PC-9 (cell line): ENCODE data around the gene ACAP3. TPM values are rescaled to one million over a fixed set of nuclear protein-coding genes. Genes with fewer than 3 reads are reported as not detected.

Experiments used
- BruUV-seq: library from RNA; stranded (reverse); fragments of 400-500 nt; replicated peaks from 2 replicates; lab custom pipeline; 2021; lab: Mats Ljungman, UMichigan
- CTCF ChIA-PET: fragments of 300-600 bp; sonication (Branson Sonifier 250); formaldehyde crosslinking; loops from one replicate; lab custom pipeline; 2022; ENCODE audit warnings: antibody characterized with exemption; lab: Charles Lee
- POLR2A ChIA-PET: fragments of 300-600 bp; sonication (Branson Sonifier 250); formaldehyde crosslinking; loops from one replicate; lab custom pipeline; 2022; ENCODE audit warnings: antibody characterized with exemption; ENCODE audit not compliant: unreplicated experiment; lab: Charles Lee
- DNase-seq, 2 experiments: peaks; one replicate each; pipeline versions ENCODE4 v3.0.0 to v3.0.0-alpha.2; 2015 to 2022; ENCODE audit warnings: mixed read lengths in 1 of 2
- H2AFZ ChIP-seq: fragments of 200-600 bp; sonication (generic); 2 replicates; pipeline ENCODE4 v1.8.1; 2017; ENCODE audit warnings: antibody characterized with exemption
- H3F3A ChIP-seq: fragments of 200-600 bp; sonication (generic); 2 replicates; pipeline ENCODE4 v1.8.1; 2017; ENCODE audit warnings: antibody characterized with exemption, mild to moderate bottlenecking, low read depth; ENCODE audit not compliant: insufficient read depth
- H3K27ac ChIP-seq: fragments of 200-600 bp; sonication (generic); 2 replicates; pipeline ENCODE4 v1.6.1; 2016; ENCODE audit warnings: mixed run types
- H3K27me3 ChIP-seq: fragments of 200-600 bp; sonication (generic); 2 replicates; pipeline ENCODE4 v1.6.1; 2016; ENCODE audit warnings: low read depth, mixed run types; ENCODE audit not compliant: insufficient read depth
- H3K36me3 ChIP-seq: fragments of 200-600 bp; sonication (generic); 2 replicates; pipeline ENCODE4 v1.6.1; 2016; ENCODE audit warnings: low read depth, mixed run types
- H3K4me1 ChIP-seq: fragments of 200-600 bp; sonication (generic); replicated peaks from 2 replicates; pipeline ENCODE4 v1.6.1; 2016; ENCODE audit warnings: mixed run types; ENCODE audit not compliant: insufficient read depth
- H3K4me2 ChIP-seq: fragments of 200-600 bp; sonication (generic); 2 replicates; pipeline ENCODE4 v1.6.1; 2017; ENCODE audit warnings: mixed run types
- H3K4me3 ChIP-seq: fragments of 200-600 bp; sonication (generic); 2 replicates; pipeline ENCODE4 v1.6.1; 2016; ENCODE audit warnings: mixed run types
- H3K79me2 ChIP-seq: fragments of 200-600 bp; sonication (generic); 2 replicates; pipeline ENCODE4 v1.6.1; 2017; ENCODE audit warnings: low read depth, mixed run types
- H3K9me2 ChIP-seq: fragments of 200-600 bp; sonication (generic); 2 replicates; pipeline ENCODE4 v1.8.1; 2017; ENCODE audit warnings: mild to moderate bottlenecking; ENCODE audit not compliant: insufficient read depth
- H3K9me3 ChIP-seq: fragments of 200-600 bp; sonication (generic); 2 replicates; pipeline ENCODE4 v1.8.1; 2016; ENCODE audit warnings: low read depth; ENCODE audit not compliant: insufficient read depth
- H4K20me1 ChIP-seq: fragments of 200-600 bp; sonication (generic); 2 replicates; pipeline ENCODE4 v1.8.1; 2017; ENCODE audit not compliant: insufficient read depth
- EZH2 ChIP-seq: fragments of 200-600 bp; sonication (generic); IDR thresholded peaks from 2 replicates; pipeline ENCODE4 v1.8.0; 2017; ENCODE audit warnings: antibody characterized with exemption, low read depth
- intact Hi-C: fragments of 100-400 bp; cut with micrococcal nuclease; formaldehyde crosslinking; loops from one replicate; pipeline ENCODE4 v1.10.0; 2022; ENCODE audit not compliant: unreplicated experiment
- total RNA-seq: library from RNA; stranded (reverse); gene quantifications from 2 replicates; pipeline ENCODE4 v1.2.3, GENCODE V29; 2021
- TF ChIP-seq, protein P1 (sequence below): fragments of 200-600 bp; sonication (generic); conservative IDR thresholded peaks from 2 replicates; pipeline ENCODE4 v1.6.1; 2017; ENCODE audit warnings: mixed run types, antibody characterized with exemption, mild to moderate bottlenecking, moderate library complexity

ACAP3 gene
- total RNA-seq, 1 experiment from 2014 or later = 54.8 TPM

DNA sequence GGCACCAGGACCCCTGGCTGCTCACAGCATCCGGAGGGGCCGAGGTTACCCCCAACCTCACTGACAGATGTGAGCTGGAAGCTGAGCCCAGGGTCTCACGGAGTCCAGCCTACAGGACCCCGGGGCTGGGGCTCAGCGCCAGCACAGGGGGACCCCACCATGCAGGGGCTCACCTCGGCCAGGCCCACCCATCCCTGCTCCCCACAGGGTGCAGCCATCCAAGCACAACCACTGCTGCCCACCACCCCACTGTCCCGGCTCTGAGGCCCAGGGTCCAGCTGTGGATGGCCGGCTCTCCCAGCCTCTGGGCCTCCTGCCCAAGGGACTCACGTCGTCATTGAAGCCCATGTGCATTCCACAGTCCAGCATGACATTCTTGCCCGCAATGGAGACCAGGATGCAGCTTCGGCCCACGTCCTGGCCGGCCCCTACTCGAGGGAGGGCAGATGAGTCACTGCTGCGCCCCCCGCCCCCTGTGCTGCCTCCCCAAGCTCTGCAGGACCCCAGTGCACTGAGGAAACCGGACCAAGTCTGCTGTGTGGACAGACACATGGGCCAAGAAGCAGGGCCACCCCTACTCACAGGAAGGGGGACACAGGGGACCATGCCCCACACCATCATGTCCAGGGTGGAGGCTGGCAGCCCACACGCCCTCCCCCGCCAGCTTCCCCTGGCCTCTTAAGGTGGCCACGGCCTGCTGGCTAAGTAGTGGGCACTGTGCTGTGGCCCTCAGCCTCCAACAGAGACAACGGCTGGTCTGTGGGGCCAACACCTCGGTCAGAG, 13.1 kb upstream of the ACAP3 start:
- no peaks in the 10 kb centered on the region for H3K27me3 ChIP-seq
- ChIA-PET POLR2A (no interaction called here), CTCF (no interaction called here)
- no peak overlapping the region for H2AFZ ChIP-seq
- no peak for DNase-seq
- H3F3A ChIP-seq = peaks cover 47% of the 10 kb centered on the region
- no peak overlapping the region for H3K4me2 ChIP-seq
- intact Hi-C loops = no loop called here
- no peak overlapping the region for H3K4me3 ChIP-seq
- H3K27ac ChIP-seq = no peak overlapping the region
- H3K9me3 ChIP-seq = no peaks in the 10 kb centered on the region
- TF ChIP-seq, protein P1, sequence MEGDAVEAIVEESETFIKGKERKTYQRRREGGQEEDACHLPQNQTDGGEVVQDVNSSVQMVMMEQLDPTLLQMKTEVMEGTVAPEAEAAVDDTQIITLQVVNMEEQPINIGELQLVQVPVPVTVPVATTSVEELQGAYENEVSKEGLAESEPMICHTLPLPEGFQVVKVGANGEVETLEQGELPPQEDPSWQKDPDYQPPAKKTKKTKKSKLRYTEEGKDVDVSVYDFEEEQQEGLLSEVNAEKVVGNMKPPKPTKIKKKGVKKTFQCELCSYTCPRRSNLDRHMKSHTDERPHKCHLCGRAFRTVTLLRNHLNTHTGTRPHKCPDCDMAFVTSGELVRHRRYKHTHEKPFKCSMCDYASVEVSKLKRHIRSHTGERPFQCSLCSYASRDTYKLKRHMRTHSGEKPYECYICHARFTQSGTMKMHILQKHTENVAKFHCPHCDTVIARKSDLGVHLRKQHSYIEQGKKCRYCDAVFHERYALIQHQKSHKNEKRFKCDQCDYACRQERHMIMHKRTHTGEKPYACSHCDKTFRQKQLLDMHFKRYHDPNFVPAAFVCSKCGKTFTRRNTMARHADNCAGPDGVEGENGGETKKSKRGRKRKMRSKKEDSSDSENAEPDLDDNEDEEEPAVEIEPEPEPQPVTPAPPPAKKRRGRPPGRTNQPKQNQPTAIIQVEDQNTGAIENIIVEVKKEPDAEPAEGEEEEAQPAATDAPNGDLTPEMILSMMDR = no peak
- no peak for TF ChIP-seq EZH2
- peaks cover 26% of the 10 kb centered on the region for H3K4me1 ChIP-seq
- H4K20me1 ChIP-seq = peaks cover 59% of the 10 kb centered on the region
- H3K79me2 ChIP-seq = peaks cover 76% of the 10 kb centered on the region
- no peaks in the 10 kb centered on the region for H3K9me2 ChIP-seq
- 0 out of 2 replicates have a peak, but pooled peaks cover 5% of the 10 kb centered on the region for H3K36me3 ChIP-seq
- BruUV-seq = no TSS peak

DNA sequence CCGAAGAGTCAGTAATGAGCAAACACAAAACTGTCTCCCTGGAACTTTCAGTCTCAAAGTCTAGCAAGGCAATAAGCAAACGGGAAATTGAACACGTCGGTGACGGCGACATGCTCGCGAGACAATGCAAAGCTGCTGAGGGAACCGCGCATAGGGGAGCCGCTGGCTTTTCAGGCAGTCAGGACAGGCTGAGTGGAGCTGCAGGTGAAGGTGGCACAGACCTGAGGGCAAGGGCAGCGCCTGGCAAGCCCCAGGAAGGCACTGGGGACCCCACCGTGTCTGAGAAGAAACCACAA, 11.9 kb upstream of the ACAP3 start:
- H3F3A ChIP-seq = peaks cover 43% of the 10 kb centered on the region
- CTCF ChIA-PET = no interaction called here
- no peak for DNase-seq
- H3K4me1 ChIP-seq = peaks cover 23% of the 10 kb centered on the region
- H3K79me2 ChIP-seq = peaks cover 73% of the 10 kb centered on the region
- H3K9me3 ChIP-seq = no peaks in the 10 kb centered on the region
- intact Hi-C loops = no loop called here
- H3K4me2 ChIP-seq = no peak overlapping the region
- H3K9me2 ChIP-seq = no peaks in the 10 kb centered on the region
- H4K20me1 ChIP-seq = peaks cover 59% of the 10 kb centered on the region
- H3K27me3 ChIP-seq = no peaks in the 10 kb centered on the region
- BruUV-seq = no TSS peak
- TF ChIP-seq, protein P1 = no peak
- TF ChIP-seq EZH2 = no peak
- no peak overlapping the region for H3K4me3 ChIP-seq
- 0 out of 2 replicates have a peak, but pooled peaks cover 5% of the 10 kb centered on the region for H3K36me3 ChIP-seq
- POLR2A ChIA-PET = no interaction called here
- no peak overlapping the region for H3K27ac ChIP-seq
- H2AFZ ChIP-seq = no peak overlapping the region

- BruUV-seq = no TSS peak
Measured at GRCh38 chr1:1318777-1319645, 11.3 kb upstream of the ACAP3 start.

More at GRCh38 chr1:1318777-1319645, 11.3 kb upstream of the ACAP3 start:
- DNase-seq = no peak
- Histone ChIP-seq H3F3A (peaks cover 43% of the 10 kb centered on the region), H3K9me2 (no peaks in the 10 kb centered on the region), H3K4me3 (no peak overlapping the region), H3K27me3 (no peaks in the 10 kb centered on the region), H3K27ac (0 out of 2 replicates have a peak overlapping the region, but pooled peaks have one; percentile 23), H3K9me3 (no peaks in the 10 kb centered on the region), H4K20me1 (peaks cover 59% of the 10 kb centered on the region), H3K36me3 (0 out of 2 replicates have a peak, but pooled peaks cover 5% of the 10 kb centered on the region), H2AFZ (no peak overlapping the region), H3K4me1 (peaks cover 23% of the 10 kb centered on the region), H3K4me2 (peak overlapping the region; percentile 43; the same call in 1 of the 2 replicates), H3K79me2 (peaks cover 70% of the 10 kb centered on the region)
- POLR2A ChIA-PET = no interaction called here
- intact Hi-C loops = no loop called here
- CTCF ChIA-PET = no interaction called here
- no peak for TF ChIP-seq EZH2
- TF ChIP-seq, protein P1 = no peak
